ENCODE results near the gene PTPRK.
"Not testable (repeated sequence)": the region's sequence is repeated elsewhere in the genome, so short reads cannot be mapped to it uniquely, and the experiment has no call there.

PTPRK gene

GRCh38 chr6:128437685-128438084 is 82.7 kb downstream of the PTPRK start:
- DNase-seq = peak; percentile 35

- not testable (repeated sequence) for DNase-seq
Measured at GRCh38 chr6:128434752-128435151, 85.6 kb downstream of the PTPRK start.

- DNase-seq = no peak
Measured at GRCh38 chr6:128432394-128432793, 88.0 kb downstream of the PTPRK start.

- DNase-seq = no peak
Measured at GRCh38 chr6:128427139-128427538, 93.3 kb downstream of the PTPRK start.

GRCh38 chr6:128425856-128426255 is 94.5 kb downstream of the PTPRK start:
- no peak for DNase-seq

- no peak for DNase-seq
Measured at GRCh38 chr6:128422871-128423270, 97.5 kb downstream of the PTPRK start.

GRCh38 chr6:128422200-128422599 is 98.2 kb downstream of the PTPRK start:
- DNase-seq = no peak

GRCh38 chr6:128421788-128422187 is 98.6 kb downstream of the PTPRK start:
- peak; percentile 50 for DNase-seq

- DNase-seq = peak; percentile 51
Measured at GRCh38 chr6:128417698-128418097, 102.7 kb downstream of the PTPRK start.

- peak; percentile 87 for DNase-seq
Measured at GRCh38 chr6:128415387-128415786, 105.0 kb downstream of the PTPRK start.

GRCh38 chr6:128414943-128415342 is 105.5 kb downstream of the PTPRK start:
- DNase-seq = peak; percentile 75

GRCh38 chr6:128413291-128413690 is 107.1 kb downstream of the PTPRK start:
- no peak for DNase-seq

- no peak for DNase-seq
Measured at GRCh38 chr6:128412680-128413079, 107.7 kb downstream of the PTPRK start.

GRCh38 chr6:128410584-128410983 is 109.8 kb downstream of the PTPRK start:
- DNase-seq = no peak

- no peak for DNase-seq
Measured at GRCh38 chr6:128409003-128409402, 111.4 kb downstream of the PTPRK start.

- no peak for DNase-seq
Measured at GRCh38 chr6:128406453-128406852, 113.9 kb downstream of the PTPRK start.

- DNase-seq = no peak
Measured at GRCh38 chr6:128403618-128404444, 116.6 kb downstream of the PTPRK start.

GRCh38 chr6:128400875-128401274 is 119.5 kb downstream of the PTPRK start:
- DNase-seq = peak; percentile 57

- DNase-seq = no peak
Measured at GRCh38 chr6:128397996-128398395, 122.4 kb downstream of the PTPRK start.

- DNase-seq = peak; percentile 41
Measured at GRCh38 chr6:128395596-128395995, 124.8 kb downstream of the PTPRK start.

GRCh38 chr6:128395188-128395587 is 125.2 kb downstream of the PTPRK start:
- peak; percentile 74 for DNase-seq

- no peak for DNase-seq
Measured at GRCh38 chr6:128394167-128394566, 126.2 kb downstream of the PTPRK start.

- peak; percentile 97 for DNase-seq
Measured at GRCh38 chr6:128389820-128390534, 130.4 kb downstream of the PTPRK start.

- no peak for DNase-seq
Measured at GRCh38 chr6:128388380-128388779, 132.0 kb downstream of the PTPRK start.
